Hepatocyte (in vitro differentiated cells): ENCODE measurements around the gene CLMP. TPM values are rescaled to one million over a fixed set of nuclear protein-coding genes. Genes with fewer than 3 reads are reported as not detected.

Source experiments
- DNase-seq: peaks from one replicate; pipeline ENCODE4 v3.0.0-alpha.2; 2016; ENCODE audit warnings: low spot score
- H2AFZ ChIP-seq: fragments of 200-600 bp; sonication (generic); 2 replicates; pipeline ENCODE4 v1.6.0; 2016; ENCODE audit warnings: antibody characterized with exemption, mild to moderate bottlenecking
- H3K27ac ChIP-seq: fragments of 200-600 bp; sonication (generic); 2 replicates; pipeline ENCODE4 v1.5.1; 2016; ENCODE audit warnings: mild to moderate bottlenecking
- H3K27me3 ChIP-seq: fragments of 200-600 bp; sonication (generic); 2 replicates; pipeline ENCODE4 v1.6.1; 2016
- H3K36me3 ChIP-seq: fragments of 200-600 bp; sonication (generic); replicated peaks from 2 replicates; pipeline ENCODE4 v1.5.1; 2016; ENCODE audit warnings: low read depth; ENCODE audit not compliant: insufficient read depth
- H3K4me1 ChIP-seq: fragments of 200-600 bp; sonication (generic); 2 replicates; pipeline ENCODE4 v1.5.1; 2016; ENCODE audit warnings: mild to moderate bottlenecking, moderate library complexity; ENCODE audit not compliant: insufficient read depth
- H3K4me2 ChIP-seq: fragments of 200-600 bp; sonication (generic); 2 replicates; pipeline ENCODE4 v1.6.0; 2016
- H3K4me3 ChIP-seq: fragments of 200-600 bp; sonication (generic); 2 replicates; pipeline ENCODE4 v1.5.1; 2016; ENCODE audit warnings: mild to moderate bottlenecking
- H3K79me2 ChIP-seq: fragments of 200-600 bp; sonication (generic); 2 replicates; pipeline ENCODE4 v1.6.0; 2017; ENCODE audit warnings: mild to moderate bottlenecking
- H3K9me2 ChIP-seq: fragments of 200-600 bp; sonication (generic); replicated peaks from 2 replicates; pipeline ENCODE4 v1.6.0; 2017; ENCODE audit warnings: mild to moderate bottlenecking; ENCODE audit not compliant: insufficient read depth
- H3K9me3 ChIP-seq: fragments of 200-600 bp; sonication (generic); 2 replicates; pipeline ENCODE4 v1.5.1; 2016; ENCODE audit warnings: low read depth, mild to moderate bottlenecking
- H4K20me1 ChIP-seq: fragments of 200-600 bp; sonication (generic); 2 replicates; pipeline ENCODE4 v1.6.0; 2016; ENCODE audit warnings: mild to moderate bottlenecking; ENCODE audit not compliant: insufficient read depth, poor library complexity, severe bottlenecking
- EZH2 ChIP-seq: fragments of 200-600 bp; sonication (generic); IDR thresholded peaks from 2 replicates; pipeline ENCODE4 v1.6.1; 2016; ENCODE audit warnings: antibody characterized with exemption, mild to moderate bottlenecking, borderline replicate concordance
- EZH2phosphoT487 ChIP-seq: fragments of 200-600 bp; sonication (generic); IDR thresholded peaks from one replicate; pipeline ENCODE4 v1.6.1; 2018; ENCODE audit warnings: antibody characterized with exemption, mild to moderate bottlenecking, low read depth, moderate library complexity; ENCODE audit not compliant: unreplicated experiment, severe bottlenecking
- WGBS: methylation state at CpG from one replicate; pipeline ENCODE4 v1.1.6; 2016; ENCODE audit warnings: low lambda C conversion rate; ENCODE audit errors: missing lambda C conversion rate; 5-methylcytosine and 5-hydroxymethylcytosine counted together
- polyA plus RNA-seq: library from polyadenylated mRNA; unstranded; fragments of >200 nt; fragmentation: Nextera tagmentation; extraction: Ambion mirVana; gene quantifications from 2 replicates; pipeline ENCODE4 v1.2.1, GENCODE V29; 2016
- total RNA-seq: library from RNA; depleted of rRNA; stranded (reverse); fragments of >200 nt; gene quantifications from 2 replicates; pipeline ENCODE4 v1.2.3, GENCODE V29; 2014
- TF ChIP-seq, protein P1 (sequence below): fragments of 200-600 bp; sonication (generic); IDR thresholded peaks from 2 replicates; pipeline ENCODE4 v1.5.1; 2016; ENCODE audit warnings: antibody characterized with exemption, mild to moderate bottlenecking; ENCODE audit not compliant: poor library complexity

CLMP gene
- total and polyA plus RNA-seq, 2 experiments from 2014 or later: 23.3 to 59.4 TPM

GRCh38 chr11:123203934-123204333, 8.9 kb upstream of the CLMP start:
- Histone ChIP-seq H4K20me1 (no peaks in the 10 kb centered on the region), H3K4me2 (no peak overlapping the region), H3K27me3 (peaks cover under 1% of the 10 kb centered on the region), H3K9me2 (no peaks in the 10 kb centered on the region), H3K4me3 (no peak overlapping the region), H3K79me2 (no peaks in the 10 kb centered on the region), H3K27ac (no peak overlapping the region), H3K4me1 (peaks cover 18% of the 10 kb centered on the region), H2AFZ (no peak overlapping the region), H3K36me3 (no peaks in the 10 kb centered on the region), H3K9me3 (no peaks in the 10 kb centered on the region)
- WGBS: 86% methylated on average over 6 of the region's 6 CpGs
- no peak for DNase-seq
- no peak for TF ChIP-seq EZH2phosphoT487
- TF ChIP-seq, protein P1, sequence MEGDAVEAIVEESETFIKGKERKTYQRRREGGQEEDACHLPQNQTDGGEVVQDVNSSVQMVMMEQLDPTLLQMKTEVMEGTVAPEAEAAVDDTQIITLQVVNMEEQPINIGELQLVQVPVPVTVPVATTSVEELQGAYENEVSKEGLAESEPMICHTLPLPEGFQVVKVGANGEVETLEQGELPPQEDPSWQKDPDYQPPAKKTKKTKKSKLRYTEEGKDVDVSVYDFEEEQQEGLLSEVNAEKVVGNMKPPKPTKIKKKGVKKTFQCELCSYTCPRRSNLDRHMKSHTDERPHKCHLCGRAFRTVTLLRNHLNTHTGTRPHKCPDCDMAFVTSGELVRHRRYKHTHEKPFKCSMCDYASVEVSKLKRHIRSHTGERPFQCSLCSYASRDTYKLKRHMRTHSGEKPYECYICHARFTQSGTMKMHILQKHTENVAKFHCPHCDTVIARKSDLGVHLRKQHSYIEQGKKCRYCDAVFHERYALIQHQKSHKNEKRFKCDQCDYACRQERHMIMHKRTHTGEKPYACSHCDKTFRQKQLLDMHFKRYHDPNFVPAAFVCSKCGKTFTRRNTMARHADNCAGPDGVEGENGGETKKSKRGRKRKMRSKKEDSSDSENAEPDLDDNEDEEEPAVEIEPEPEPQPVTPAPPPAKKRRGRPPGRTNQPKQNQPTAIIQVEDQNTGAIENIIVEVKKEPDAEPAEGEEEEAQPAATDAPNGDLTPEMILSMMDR: no peak

GRCh38 chr11:123203471-123203870, 8.4 kb upstream of the CLMP start:
- WGBS: 41% methylated on average over 4 of the region's 4 CpGs
- H3K27me3 ChIP-seq: peaks cover 5% of the 10 kb centered on the region
- H4K20me1 ChIP-seq: no peaks in the 10 kb centered on the region
- H3K27ac ChIP-seq: peak overlapping the region; percentile 9
- peaks cover 18% of the 10 kb centered on the region for H3K4me1 ChIP-seq
- TF ChIP-seq, protein P1: no peak
- no peak for TF ChIP-seq EZH2phosphoT487
- no peak for TF ChIP-seq EZH2
- H3K79me2 ChIP-seq: no peaks in the 10 kb centered on the region
- DNase-seq: no peak
- H3K4me3 ChIP-seq: no peak overlapping the region
- H3K9me2 ChIP-seq: no peaks in the 10 kb centered on the region
- no peaks in the 10 kb centered on the region for H3K36me3 ChIP-seq
- H2AFZ ChIP-seq: no peak overlapping the region
- no peaks in the 10 kb centered on the region for H3K9me3 ChIP-seq
- no peak overlapping the region for H3K4me2 ChIP-seq

DNA sequence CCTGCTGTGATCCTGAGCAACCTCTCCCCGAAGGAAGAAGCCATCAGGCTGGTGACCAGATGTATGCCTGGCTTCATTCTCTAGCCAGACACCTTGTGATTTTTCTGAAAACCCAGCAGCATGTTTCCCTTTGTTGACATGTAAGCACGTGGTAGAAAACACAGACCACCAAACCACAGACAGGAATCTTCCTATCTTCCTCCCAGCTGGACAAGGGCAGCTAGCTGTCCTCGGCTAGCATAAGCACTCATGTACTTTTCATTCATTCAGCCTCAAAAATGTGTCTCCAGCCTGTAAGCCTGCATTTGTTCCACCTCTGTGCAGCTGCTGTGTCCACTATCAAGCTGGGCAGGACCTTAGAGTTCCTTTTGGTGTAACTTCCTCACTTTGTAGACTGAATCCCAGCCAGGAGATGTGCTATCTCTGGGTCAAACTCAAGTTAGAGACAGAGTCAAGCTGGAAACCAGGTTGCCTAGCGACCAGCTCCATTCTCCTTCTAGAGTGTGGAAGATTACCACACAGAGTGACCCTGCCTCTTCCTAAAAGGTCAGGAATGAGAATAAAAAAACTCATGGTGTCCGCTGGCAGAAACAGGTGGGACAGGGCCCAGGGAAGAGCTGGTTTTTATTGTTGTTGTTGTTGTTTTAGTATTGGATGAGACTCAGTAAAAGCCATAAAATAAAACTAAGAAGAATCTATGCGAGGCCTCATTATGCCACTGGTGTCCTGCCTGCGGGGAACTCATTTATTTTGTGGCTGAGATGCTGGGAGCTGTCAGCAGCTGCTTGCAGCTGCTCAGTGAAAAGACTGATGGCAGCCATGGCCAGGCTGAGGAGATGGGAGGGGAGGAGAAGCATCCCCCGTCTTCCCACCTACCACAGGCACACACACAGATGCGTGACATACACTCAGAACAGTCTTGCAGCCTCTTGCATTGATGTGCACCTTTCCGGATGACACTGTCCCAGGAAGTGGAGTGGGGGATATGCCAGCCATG, 7.4 kb upstream of the CLMP start:
- no peak for DNase-seq
- H3K9me2 ChIP-seq: no peaks in the 10 kb centered on the region
- peaks cover 27% of the 10 kb centered on the region for H3K4me1 ChIP-seq
- H3K27ac ChIP-seq: peak overlapping the region; percentile 35
- TF ChIP-seq EZH2phosphoT487 (no peak), EZH2 (no peak)
- TF ChIP-seq, protein P1: no peak
- no peaks in the 10 kb centered on the region for H3K36me3 ChIP-seq
- H3K9me3 ChIP-seq: no peaks in the 10 kb centered on the region
- H3K4me2 ChIP-seq: peak overlapping the region; percentile 2
- H3K4me3 ChIP-seq: no peak overlapping the region
- H3K27me3 ChIP-seq: peaks cover 7% of the 10 kb centered on the region
- no peaks in the 10 kb centered on the region for H3K79me2 ChIP-seq
- no peaks in the 10 kb centered on the region for H4K20me1 ChIP-seq
- 48% methylated on average over 10 of the region's 10 CpGs for WGBS
- H2AFZ ChIP-seq: no peak overlapping the region
